ENCODE measurements around the gene EPYC.

- TF ChIP-seq POLR2A (IDR thresholded peaks at IDR 0.05) (no peak), CTCF (IDR thresholded peaks at IDR 0.05) (no peak), EP300 (IDR thresholded peaks at IDR 0.05) (no peak)
Measured at GRCh38 chr12:90958347-90958746, 46.4 kb downstream of the EPYC start.
